NCI-H146 treated with DMSO at 0.1 percent for 48 hours (cell line): ENCODE data around the gene BTBD3.

Source experiments
- DNase-seq: peaks from one replicate; lab custom pipeline; 2025; ENCODE audit not compliant: unreplicated experiment; lab: John Stamatoyannopoulos, UW

Gene BTBD3

DNA sequence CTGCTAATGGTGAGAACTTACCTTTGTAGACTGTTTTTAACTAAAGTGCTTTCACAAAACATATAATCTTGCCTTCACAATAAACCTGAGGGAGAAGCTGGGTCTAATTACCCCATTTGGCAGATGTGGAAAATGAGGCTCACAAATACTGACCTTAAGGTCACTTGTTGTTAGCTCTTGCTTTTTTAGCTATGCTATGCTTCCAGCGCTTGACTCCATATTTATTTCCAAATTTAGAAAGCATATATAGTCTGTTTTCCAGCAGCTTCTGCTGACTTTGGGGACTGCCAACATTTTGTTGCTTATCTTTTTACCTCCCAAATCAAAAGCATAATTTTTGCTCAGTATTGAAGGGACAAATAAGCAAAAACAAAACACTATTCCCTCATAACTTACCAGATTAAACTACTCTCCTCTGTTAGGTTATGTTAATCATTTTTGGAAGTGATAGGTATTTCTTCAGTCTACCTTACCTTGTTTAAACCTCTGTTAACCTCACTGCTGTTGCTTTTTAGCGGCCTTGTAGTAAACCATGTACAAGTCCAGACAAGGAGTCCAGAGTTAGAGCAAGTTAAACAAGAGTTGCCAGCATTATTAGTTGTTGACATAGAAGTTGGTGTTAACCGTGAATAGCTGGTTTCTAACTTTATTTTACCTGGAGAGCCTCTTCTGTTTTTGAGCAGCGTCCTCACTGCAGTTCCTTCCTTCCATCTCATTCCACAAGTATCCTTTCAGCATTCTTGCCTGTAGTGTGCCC, 4.9 kb upstream of the BTBD3 start:
- DNase-seq: no peak

DNA sequence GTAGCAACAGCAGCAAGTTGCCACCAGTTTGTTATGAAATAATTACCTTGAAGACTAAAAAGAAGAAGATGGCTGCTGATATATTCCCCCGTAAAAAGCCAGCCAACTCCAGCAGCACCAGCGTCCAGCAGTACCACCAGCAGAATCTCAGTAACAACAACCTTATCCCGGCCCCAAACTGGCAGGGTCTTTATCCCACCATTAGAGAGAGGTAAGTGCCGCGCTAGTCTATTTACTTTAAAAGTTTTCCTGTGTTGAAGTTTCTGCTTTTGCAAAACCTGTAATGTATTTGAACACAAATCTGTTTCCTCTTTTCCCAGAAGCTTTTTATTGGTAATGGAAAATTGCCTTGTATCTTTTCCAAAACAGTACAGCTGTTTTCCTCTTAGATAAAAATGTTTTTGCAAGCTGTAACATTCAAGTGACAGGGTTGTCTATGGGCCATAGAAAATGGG, 725 bp downstream of the BTBD3 start:
- no peak for DNase-seq

DNA sequence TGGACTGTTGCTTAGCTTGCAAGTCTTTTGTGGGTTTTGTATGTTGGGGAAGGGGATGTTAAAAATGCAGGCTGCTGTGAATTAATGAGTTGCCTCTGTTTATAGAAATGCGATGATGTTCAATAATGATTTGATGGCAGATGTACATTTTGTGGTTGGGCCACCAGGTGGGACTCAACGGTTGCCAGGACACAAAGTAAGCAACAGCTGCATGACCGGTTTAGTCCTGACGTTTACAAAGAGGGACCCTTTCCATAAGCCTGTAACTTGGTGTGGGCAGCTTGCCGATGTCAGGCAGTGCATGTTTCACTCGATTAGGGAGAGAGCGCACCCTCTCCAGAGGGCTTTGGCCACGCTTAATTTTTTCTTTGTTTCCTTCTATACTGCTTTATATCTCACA, 1.3 kb downstream of the BTBD3 start:
- peak; percentile 96 for DNase-seq

DNA sequence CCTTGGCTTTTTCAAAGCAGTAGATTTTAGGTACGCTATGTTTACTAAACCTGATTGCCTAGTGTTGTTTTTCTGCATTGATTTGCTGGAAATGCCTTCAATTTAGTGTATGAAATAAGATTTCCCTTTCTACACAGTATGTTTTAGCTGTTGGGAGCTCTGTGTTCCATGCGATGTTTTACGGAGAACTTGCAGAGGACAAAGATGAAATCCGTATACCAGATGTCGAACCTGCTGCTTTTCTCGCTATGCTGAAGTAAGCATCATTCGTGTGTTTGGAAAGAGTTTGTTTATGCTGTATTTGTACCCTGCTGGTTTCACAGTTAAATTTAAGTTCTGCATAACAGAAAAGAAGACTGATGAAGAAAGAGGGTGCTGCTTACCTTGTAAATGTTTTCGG, 1.9 kb downstream of the BTBD3 start:
- DNase-seq: peak; percentile 49

DNA sequence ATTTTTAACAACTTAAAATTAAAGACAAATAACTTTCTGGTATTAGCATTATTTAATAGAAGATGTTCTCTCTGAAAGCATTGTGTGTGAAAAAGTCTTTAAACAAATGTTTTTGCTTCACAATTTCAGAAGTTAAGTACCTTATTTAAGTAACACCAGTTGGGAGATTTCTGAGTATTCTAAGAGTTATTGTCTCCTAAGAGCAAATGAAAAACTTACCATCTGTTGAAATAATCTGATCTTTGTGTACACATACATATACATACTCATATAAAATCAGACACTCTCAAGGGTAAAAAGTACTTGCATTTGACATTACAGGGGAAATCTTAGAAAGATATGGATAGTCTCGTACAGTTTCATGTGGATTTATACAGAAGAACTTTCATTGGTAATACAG, 2.4 kb downstream of the BTBD3 start:
- peak; percentile 28 for DNase-seq

DNA sequence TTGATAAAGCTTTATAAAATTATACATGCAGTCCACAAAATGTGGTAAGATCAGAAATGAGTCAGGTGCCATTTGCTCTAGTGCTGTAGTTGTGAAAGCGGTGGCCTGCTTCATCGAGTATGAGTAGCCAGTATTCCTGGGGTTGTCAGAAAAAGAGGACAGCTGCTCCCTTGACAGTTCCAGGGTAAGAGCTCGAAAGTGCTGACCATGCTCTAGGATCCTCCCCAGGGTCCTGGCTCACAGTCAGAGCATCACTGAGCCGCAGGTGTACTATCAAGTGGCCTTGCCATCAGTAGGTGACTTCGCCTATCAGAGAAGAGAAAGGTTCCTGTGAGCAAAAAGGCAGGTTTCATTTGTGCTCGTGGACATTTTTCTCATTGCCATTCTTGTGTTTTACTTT, 3.6 kb downstream of the BTBD3 start:
- no peak for DNase-seq

DNA sequence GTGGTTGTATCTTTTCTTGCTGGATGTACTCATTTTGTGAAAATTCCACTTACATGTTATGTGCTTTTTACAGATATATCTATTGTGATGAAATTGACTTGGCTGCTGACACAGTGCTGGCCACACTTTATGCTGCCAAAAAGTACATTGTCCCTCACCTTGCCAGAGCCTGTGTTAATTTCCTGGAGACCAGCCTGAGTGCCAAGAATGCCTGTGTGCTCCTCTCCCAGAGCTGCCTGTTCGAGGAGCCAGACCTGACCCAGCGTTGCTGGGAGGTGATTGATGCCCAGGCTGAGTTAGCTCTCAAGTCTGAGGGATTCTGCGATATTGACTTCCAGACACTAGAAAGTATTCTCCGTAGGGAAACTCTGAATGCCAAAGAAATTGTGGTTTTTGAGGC, 4.9 kb downstream of the BTBD3 start:
- DNase-seq: no peak

DNA sequence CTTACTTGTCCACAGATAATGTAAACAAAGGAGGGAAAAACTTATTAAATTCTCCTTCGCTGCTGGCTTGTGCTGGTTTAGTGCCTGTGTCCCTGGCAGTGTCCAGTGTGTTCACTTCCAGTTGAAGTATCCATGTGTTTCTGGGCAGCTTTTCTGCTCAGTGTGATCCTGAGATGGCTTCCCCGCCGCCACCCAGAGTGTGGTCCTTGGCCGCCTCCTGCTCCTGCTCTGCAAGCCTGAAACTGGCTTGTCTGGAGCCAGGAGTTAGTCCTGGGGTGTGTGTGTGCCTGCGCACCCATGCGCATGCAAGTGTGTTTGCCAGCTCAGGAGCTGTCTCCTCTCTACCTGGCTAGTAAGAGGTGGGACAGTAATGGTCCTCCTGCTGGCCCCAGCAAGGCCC, 7.2 kb downstream of the BTBD3 start:
- DNase-seq: no peak

DNA sequence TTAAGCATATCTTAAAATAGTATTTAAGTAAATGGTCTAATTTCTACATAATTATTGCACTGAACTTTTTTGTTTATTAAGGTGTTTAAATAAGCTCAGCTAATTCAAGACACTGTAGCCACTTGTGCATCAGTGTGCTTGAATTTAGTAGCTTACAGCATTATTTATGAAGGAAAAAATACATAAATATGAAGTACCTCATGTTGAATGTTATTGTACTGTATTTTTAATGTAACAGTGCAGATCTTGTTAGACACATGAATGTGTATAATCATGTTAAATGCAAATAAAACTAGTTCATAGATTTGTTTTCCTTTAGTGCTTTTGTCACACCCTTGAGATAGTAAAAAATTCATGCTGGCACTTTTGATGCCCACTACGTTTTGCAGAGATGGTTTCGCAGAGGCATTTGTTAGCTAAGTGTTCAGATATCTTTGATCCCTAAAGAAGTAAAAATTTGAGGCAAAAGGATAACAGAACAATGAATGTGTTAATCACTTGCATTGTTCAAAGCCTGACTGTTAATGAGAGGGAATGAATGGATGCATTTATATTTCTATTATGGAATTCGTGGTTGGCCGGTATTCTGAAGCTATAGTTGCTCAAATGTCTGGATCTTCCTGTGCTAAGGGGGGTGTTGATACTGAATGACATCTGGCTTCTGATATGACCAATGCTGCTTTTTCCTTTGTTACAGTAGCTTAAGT, 8.8 kb downstream of the BTBD3 start:
- no peak for DNase-seq

DNA sequence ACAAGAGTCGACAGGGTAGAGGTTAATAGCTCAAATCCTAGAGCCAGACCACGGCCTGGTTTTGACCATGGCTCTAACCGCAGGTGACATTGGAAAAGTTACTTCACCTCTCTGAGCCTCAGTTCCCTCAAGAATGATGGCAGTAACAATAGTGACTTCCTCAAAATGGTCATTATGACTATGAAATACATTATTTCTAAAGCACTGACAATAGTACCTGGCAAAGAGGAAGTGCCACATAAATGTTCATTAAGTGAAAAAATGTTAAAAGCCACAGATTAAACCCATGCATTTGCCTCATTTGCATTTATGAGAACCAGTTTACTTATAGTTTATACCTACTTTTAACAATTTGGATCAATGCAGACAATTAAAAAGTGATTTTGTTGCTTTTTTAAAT, 12.3 kb downstream of the BTBD3 start:
- no peak for DNase-seq

DNA sequence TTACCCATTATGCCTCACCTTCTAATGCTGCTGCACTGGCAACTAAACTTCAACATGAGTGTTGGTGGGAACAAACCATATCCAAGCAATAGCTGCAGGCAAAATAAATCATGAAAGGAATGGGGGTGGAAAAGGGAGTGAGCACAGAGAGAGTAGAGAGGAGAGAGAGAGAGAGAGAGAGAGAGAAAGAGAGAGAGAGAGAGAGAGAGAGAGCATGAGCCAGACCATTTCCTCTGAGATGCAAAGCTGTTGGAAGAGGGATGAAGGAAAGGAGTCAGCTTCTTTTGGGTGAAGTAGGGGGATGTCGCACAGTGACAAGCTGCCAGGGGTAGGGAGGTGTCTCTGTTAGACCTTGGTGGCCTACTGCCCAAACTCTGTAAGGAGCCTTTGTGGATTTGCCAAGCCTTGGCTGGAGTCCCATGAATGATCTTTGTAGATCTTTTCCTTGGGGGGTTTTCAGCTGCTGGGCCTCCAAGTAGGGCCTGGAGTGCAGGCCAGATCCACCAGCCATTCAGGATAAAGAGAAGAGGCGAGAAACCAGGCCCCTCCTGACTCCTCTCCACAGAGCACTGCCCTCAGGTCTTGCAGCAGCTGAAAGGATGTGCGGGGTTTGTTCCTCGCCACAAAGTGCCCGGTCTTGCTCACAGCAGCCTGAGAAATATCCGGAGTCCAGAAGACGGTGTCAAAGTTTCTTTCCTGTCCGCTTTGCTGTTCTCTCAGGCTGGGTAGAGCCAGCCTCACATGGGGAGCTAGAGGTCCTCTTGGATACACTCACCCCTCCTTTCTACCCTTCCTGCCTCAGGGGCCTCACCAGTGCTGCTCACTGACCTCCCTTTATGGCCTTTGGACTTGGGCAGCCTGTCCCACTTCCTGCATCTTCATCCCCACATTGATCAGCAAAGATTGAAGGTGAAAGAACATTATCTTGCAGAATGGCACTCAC, 17.8 kb downstream of the BTBD3 start:
- DNase-seq: no peak

DNA sequence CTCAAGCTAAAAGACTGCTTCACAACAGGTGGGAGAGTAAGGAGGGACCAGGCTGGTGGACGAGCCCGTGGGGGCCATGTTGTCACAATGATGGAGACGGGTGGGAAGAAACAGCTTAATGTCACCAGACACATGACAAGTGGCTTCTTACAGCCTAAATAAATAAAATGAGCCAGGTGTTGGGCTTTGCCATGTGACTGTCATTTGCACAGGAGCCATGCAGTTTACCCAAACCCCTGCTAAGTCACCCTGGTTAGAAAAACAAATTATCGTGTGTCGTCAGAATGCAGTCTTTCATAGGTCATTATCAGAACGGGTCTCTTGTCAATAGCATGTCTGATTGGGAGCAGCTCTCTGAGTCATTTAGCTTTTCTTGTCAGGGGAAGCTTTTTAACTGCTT, 18.5 kb downstream of the BTBD3 start:
- DNase-seq: peak; percentile 100

DNA sequence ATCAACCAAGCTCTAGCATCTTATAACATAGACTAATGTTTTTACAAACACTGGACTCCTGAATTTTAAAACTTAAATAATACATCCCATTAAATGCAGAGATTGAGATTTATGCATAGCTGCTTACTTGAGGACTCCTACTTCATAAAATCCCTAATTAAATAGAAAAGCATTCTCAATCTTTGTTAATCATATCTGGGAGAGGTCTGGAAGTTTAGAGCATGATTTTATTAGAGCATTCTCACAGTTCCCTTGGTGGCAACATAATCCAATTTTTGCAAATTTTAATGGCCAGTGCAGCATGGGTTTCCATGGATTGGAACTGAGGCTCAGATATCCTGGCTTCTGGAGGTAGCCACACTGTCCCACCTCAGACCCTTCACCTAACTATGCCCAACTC, 19.5 kb downstream of the BTBD3 start:
- DNase-seq: no peak

DNA sequence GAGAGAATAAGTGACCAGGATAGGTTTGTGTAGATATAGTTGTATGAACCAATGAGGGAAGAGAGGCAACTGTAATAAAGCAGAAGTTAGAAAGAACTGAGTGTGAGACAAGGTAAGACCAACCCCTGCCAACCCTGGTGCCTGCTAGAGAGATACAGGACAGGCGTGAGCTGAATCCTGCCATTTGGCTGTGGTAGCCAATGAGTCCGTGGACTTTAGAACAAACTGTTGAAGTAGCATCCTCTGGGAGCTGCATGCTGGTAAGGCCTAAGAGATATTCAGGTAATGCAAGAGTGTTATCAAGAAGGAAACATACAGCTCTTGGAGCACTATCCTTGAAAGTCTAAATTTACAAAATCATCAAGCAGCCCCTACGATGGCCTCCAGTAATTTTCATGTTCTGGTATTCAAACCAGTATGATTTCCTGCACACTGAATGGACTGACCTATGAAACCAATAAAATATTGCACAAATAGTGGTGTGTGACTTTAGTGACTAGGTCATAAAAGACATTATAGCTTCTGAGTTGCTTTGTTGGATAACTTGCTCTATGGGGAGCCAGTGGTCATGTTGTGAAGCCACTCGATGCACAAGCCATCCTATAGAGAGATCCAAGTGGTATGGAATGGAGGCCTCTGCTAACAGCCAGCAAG, 24.0 kb downstream of the BTBD3 start:
- DNase-seq: no peak

DNA sequence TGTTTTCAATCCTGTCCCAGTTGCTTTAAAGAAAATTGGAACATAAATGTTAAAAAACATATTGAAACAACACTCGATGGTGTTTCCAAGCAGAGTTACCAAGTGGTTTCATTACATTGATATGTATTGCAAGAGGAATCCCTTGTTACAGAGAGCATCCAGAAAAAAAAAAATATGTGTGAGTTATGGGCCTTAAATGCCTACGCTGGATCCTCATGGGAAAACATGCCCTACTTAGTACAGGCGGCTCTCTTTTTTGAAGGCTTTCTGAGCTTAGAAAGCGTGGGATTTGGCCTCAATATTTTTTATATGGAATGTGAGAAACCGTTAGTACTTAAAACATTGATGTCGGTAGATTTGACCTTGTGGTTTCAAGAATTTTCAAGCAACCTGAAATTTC, 26.1 kb downstream of the BTBD3 start:
- no peak for DNase-seq

DNA sequence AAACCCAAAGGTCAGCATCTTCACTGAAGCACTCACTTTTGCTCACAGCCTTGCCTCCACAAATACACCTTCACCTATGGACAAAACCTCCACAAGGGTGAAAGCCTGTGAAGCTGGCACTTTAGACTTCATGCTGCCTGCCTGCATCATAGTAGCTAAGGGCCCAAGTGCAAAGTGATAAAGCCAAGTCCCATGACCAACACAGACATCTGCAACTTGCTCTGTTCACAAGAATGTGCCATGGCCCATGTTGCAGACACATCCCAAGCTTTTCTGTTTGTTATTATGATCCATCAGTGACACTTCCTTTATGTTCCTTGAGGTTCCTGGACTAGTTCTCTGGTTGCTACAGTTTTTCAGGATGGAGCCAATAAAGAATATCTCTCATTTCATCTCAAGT, 31.1 kb downstream of the BTBD3 start:
- no peak for DNase-seq

DNA sequence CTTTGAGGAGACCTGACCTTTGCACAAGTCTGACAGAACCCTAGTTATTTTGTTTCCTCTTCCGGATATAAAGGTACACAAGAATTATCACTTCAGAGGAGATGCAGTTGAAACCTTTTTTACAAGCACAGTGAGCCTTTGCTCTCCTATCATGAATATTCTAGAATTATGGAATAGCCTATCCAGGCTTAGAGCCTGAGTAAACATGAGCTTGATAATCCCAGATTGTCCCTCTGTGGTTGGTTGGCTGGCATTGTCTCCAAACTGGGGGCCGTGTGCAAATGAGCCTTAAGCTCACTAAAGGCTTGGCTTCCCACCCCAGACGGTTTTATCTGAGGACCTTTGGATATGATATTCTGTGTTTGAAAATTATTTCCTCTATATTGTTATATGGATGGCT, 32.0 kb downstream of the BTBD3 start:
- DNase-seq: no peak

DNA sequence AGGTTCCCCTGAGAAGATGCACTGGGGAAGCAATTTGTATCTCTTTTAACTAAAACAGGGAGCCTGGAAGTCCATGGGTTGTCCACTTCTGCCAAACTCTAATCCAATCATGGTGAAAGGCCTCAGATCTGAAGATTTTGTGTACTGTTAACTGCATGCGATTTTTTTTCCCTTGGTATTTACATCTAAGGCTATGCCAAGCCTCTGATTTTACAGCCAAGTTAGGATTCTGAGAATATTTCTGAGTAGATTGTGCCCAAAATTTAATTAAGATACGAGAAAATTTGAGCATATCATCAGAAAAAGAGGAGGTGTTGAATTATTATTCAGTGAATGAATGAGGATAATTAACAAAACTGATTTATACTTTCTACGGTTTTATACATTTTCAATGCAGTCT, 34.0 kb downstream of the BTBD3 start:
- DNase-seq: no peak

DNA sequence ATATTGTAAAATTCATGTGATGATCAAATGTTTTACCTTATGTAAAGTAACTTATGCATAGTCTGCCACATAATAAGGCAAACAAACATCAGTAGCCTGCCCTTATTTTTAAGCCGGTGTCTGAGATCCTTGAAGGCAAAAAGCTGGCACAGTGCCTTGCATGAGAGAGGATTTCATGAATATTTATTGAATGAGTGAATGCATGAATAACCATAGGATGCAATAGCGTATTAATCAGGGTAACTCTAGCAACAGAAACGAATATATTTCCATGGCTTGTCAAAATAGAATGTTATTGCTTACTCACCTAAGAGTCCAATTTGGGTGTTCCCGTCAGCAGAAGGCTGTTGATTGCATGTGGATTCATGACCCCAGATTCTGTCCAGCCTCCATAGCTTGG, 34.9 kb downstream of the BTBD3 start:
- DNase-seq: no peak

DNA sequence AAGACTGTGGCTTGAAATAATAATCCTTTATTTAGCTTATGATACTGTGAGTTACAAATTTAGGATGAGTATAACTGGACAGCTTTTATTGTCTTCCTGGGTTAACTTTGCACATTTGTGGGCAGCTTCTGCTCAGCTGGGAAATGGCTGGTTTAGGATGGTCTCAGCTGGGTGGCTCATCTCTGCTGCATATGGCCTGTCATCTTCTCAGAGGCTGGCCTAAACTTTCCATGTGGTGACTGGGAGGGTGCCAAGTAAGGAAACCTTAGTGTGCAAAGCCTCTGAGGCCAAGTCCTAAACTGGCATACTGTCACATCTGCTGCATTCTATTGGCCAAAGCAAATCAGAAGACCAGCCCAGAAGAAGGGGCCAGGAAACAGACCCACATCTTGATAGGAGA, 40.2 kb downstream of the BTBD3 start:
- DNase-seq: no peak

DNA sequence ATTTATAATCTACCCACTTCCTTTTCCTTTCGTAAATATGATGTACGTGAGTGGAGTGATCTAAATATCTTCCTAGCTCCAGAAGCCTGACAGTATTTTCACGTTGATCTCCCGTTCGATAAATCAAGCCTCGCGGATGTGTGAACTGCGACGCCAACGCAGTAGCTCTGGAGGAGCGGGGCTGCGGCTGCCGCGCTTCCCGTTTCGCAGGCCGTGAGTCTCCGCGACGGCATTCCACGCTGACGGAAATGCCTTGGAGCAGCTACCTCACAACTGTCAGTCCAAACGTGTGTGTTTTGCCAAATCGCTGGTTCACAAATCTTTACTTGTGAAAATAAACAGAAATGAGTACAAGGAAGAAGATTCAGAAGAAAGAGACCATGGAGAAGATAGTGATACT, 41.2 kb downstream of the BTBD3 start:
- DNase-seq: no peak
